ENCODE measurements around the gene UBE2G2.

DNA sequence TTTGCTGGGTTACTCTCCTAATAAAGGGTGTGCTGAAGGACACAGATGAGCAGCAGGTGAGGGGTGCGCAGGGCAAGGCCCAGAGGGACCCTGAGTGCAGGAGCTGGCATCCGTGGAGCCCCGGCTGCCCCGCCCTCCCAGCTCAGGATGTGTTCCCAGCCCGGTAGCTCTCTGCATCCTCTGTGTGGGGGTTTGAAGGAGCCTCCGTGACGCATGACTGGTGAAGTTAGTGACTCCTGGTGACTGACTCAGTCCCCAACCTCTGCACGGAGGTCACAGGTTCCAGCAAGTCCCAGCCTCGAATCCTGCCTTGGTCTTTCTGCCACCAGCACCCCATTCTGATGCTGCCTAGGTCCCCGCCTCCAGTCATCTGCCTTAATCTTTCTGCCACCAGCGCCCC lies 68.7 kb downstream of the UBE2G2 start:
- TF ChIP-seq ZFX (IDR thresholded peaks at IDR 0.05; ENCODE audit: borderline replicate concordance) (no peak), CTCF (IDR thresholded peaks at IDR 0.05) (no peak)

Data from 22Rv1 (cell line).